SK-N-SH (cell line): ENCODE results near the gene NIPAL4. TPM values are rescaled to one million over a fixed set of nuclear protein-coding genes. Genes with fewer than 3 reads are reported as not detected.

Experiments used
- CTCF ChIA-PET: fragments of 300-600, 350-600 bp; formaldehyde crosslinking; extraction: SDS; loops from one replicate; lab custom pipeline; 2021; lab: Yijun Ruan, JAX
- POLR2A ChIA-PET: fragments of 350-600 bp; sonication (Branson Sonifier 250); formaldehyde crosslinking; extraction: SDS; loops from one replicate; lab custom pipeline; 2020; ENCODE audit warnings: antibody characterized with exemption, inconsistent platforms; lab: Yijun Ruan, JAX
- DNase-seq: peaks from one replicate; pipeline ENCODE4 v3.0.0; 2012
- H2AFZ ChIP-seq: fragments of 200-600 bp; sonication (generic); 2 replicates; pipeline ENCODE4 v1.8.1; 2016; ENCODE audit warnings: antibody characterized with exemption, mild to moderate bottlenecking, low read depth
- H3F3A ChIP-seq: fragments of 200-600 bp; sonication (generic); replicated peaks from 2 replicates; pipeline ENCODE3; 2016; ENCODE audit warnings: antibody characterized with exemption, mild to moderate bottlenecking; ENCODE audit not compliant: insufficient read depth
- H3K27ac ChIP-seq, 2 experiments: fragments of 200-500 bp in 1 of 2; fragments of 200-600 bp in 1 of 2; sonication (Bioruptor generic) in 1 of 2; sonication (generic), shearing (Covaris generic) in 1 of 2; 2 replicates each; pipeline versions ENCODE4 v1.5.1 to v1.6.1; 2014 to 2016; ENCODE audit warnings: low read depth in 2 of 2, inconsistent platforms in 1 of 2, low read length in 1 of 2, mild to moderate bottlenecking in 1 of 2, mixed read lengths in 1 of 2
- H3K27me3 ChIP-seq: fragments of 200-600 bp; sonication (generic), shearing (Covaris generic); 2 replicates; pipeline ENCODE4 v1.6.1; 2016; ENCODE audit warnings: mixed run types; ENCODE audit not compliant: insufficient read depth
- H3K36me3 ChIP-seq, 2 experiments: fragments of 200-500 bp in 1 of 2; fragments of 200-600 bp in 1 of 2; sonication (Bioruptor generic) in 1 of 2; sonication (generic) in 1 of 2; replicated peaks in 1 of 2; 2 replicates each; pipeline versions ENCODE3 to v1.5.1; 2014 to 2016; ENCODE audit warnings: low read length in 1 of 2, mild to moderate bottlenecking in 1 of 2; ENCODE audit not compliant: insufficient read depth in 2 of 2, control insufficient read depth in 1 of 2
- H3K4me1 ChIP-seq, 2 experiments: fragments of 200-500 bp in 1 of 2; fragments of 200-600 bp in 1 of 2; sonication (Bioruptor generic) in 1 of 2; sonication (generic), shearing (Covaris generic) in 1 of 2; 2 replicates each; pipeline versions ENCODE4 v1.5.1 to v1.6.1; 2014 to 2016; ENCODE audit warnings: low read depth in 1 of 2, low read length in 1 of 2, mixed run types in 1 of 2; ENCODE audit not compliant: insufficient read depth in 2 of 2, control insufficient read depth in 1 of 2
- H3K4me2 ChIP-seq: fragments of 200-600 bp; sonication (generic), shearing (Covaris generic); 2 replicates; pipeline ENCODE4 v1.6.1; 2017; ENCODE audit warnings: mixed run types
- H3K4me3 ChIP-seq, 2 experiments: fragments of 200-500 bp in 1 of 2; fragments of 200-600 bp in 1 of 2; sonication (Bioruptor generic) in 1 of 2; sonication (generic), shearing (Covaris generic) in 1 of 2; 2 replicates each; pipeline versions ENCODE4 v1.5.1 to v1.8.1; 2014 to 2016; ENCODE audit warnings: low read depth in 2 of 2, inconsistent platforms in 1 of 2, low read length in 1 of 2, mild to moderate bottlenecking in 1 of 2, mixed read lengths in 1 of 2, moderate library complexity in 1 of 2
- H3K79me2 ChIP-seq: fragments of 200-600 bp; sonication (generic); 2 replicates; pipeline ENCODE4 v1.8.1; 2017; ENCODE audit warnings: mild to moderate bottlenecking; ENCODE audit not compliant: insufficient read depth
- H3K9ac ChIP-seq: fragments of 200-600 bp; sonication (generic); 2 replicates; pipeline ENCODE4 v1.6.1; 2017; ENCODE audit warnings: mixed run types
- H3K9me2 ChIP-seq: fragments of 200-600 bp; sonication (generic); 2 replicates; pipeline ENCODE4 v1.6.1; 2017; ENCODE audit warnings: mixed run types
- H3K9me3 ChIP-seq: fragments of 200-600 bp; sonication (generic); 2 replicates; pipeline ENCODE4 v1.6.1; 2017; ENCODE audit warnings: mixed run types, mild to moderate bottlenecking, moderate library complexity
- H4K20me1 ChIP-seq: fragments of 200-600 bp; sonication (generic); 2 replicates; pipeline ENCODE4 v1.6.1; 2017; ENCODE audit warnings: mild to moderate bottlenecking, mixed run types; ENCODE audit not compliant: insufficient read depth
- GABPA ChIP-seq: IDR thresholded peaks from 2 replicates; pipeline ENCODE4 v1.4.0; 2012; ENCODE audit warnings: low read depth, mild to moderate bottlenecking
- MEF2A ChIP-seq: IDR thresholded peaks from 2 replicates; pipeline ENCODE4 v1.4.0; 2012; ENCODE audit warnings: low read depth, borderline replicate concordance
- PBX3 ChIP-seq: IDR thresholded peaks from 2 replicates; pipeline ENCODE4; 2012
- POLR2AphosphoS5 ChIP-seq: IDR thresholded peaks from 2 replicates; pipeline ENCODE4 v1.6.1; 2012; ENCODE audit warnings: low read depth, low read length
- REST ChIP-seq: IDR thresholded peaks from 2 replicates; pipeline ENCODE4 v1.6.1; 2012; ENCODE audit warnings: mild to moderate bottlenecking, low read depth, low read length, moderate library complexity
- SIN3A ChIP-seq: IDR thresholded peaks from 2 replicates; pipeline ENCODE4 v1.6.1; 2012; ENCODE audit warnings: low read depth, mild to moderate bottlenecking, low read length, moderate library complexity, borderline replicate concordance
- USF2 ChIP-seq: fragments of 150-350 bp; IDR thresholded peaks from 2 replicates; pipeline ENCODE4 v1.6.1; 2017; ENCODE audit warnings: antibody characterized with exemption, low read length, low read depth, borderline replicate concordance
- ZBTB33 ChIP-seq: IDR thresholded peaks from 2 replicates; pipeline ENCODE4 v1.4.0; 2012; ENCODE audit warnings: low read depth, borderline replicate concordance
- WGBS: methylation state at CpG from one replicate; pipeline ENCODE4 v1.1.6; 2017; ENCODE audit warnings: low lambda C conversion rate; 5-methylcytosine and 5-hydroxymethylcytosine counted together
- polyA plus RNA-seq, 3 experiments: library from polyadenylated mRNA; depleted of rRNA; stranded (reverse); fragments of >200 nt; gene quantifications; 2 replicates each; pipeline ENCODE4 v1.2.3, GENCODE V29; 2012

The NIPAL4 gene
- polyA plus RNA-seq, 1 of the 3 experiments (the other 2 are of a cell fraction), result 2.3 TPM

- CTCF ChIA-PET, result interaction anchor here (0.6 to 5.0 kb wide), 10 partner anchors 10 to 273 kb away, joined by 3 to 46 read pairs (median 4); partner anchors contain the start of genes LSM11 and NIPAL4
- POLR2A ChIA-PET, result no interaction called here
- Histone ChIP-seq H3K79me2 (peaks cover 8% of the 10 kb centered on the region; the same call in 1 of the 2 replicates), H3K9me2 (no peaks in the 10 kb centered on the region), H3K9ac (no peak overlapping the region), H3K27me3 (no peaks in the 10 kb centered on the region), H3K9me3 (no peaks in the 10 kb centered on the region), H3K4me2 (no peak overlapping the region), H4K20me1 (no peaks in the 10 kb centered on the region), H3K36me3 (peaks cover 12 to 19% of the 10 kb centered on the region in 2 experiments), H3K4me3 (no peak overlapping the region), H3K4me1 (peaks cover 0 to 15% of the 10 kb centered on the region in 2 experiments; a peak in 2 of 4 replicates), H2AFZ (no peak overlapping the region), H3K27ac (peak overlapping the region in 1 of 2 experiments; percentile 40; a peak in 1 of 4 replicates), H3F3A (peaks cover 23% of the 10 kb centered on the region)
- 68% methylated on average over 1 of the region's 1 CpG for WGBS
- no peak for DNase-seq
- TF ChIP-seq SIN3A, result no peak
- no peak for TF ChIP-seq REST
- no peak for TF ChIP-seq PBX3
- TF ChIP-seq POLR2AphosphoS5, result no peak
- TF ChIP-seq ZBTB33, result no peak
- TF ChIP-seq MEF2A, result no peak
- TF ChIP-seq GABPA, result no peak
- no peak for TF ChIP-seq USF2
Observed at GRCh38 chr5:157470631-157471030, 10.6 kb downstream of the NIPAL4 start.
